Neural crest cell (in vitro differentiated cells): ENCODE data around the gene NOS1AP. TPM values are rescaled to one million over a fixed set of nuclear protein-coding genes. Genes with fewer than 3 reads are reported as not detected.

Experiments used
- DNase-seq: peaks from one replicate; pipeline ENCODE4 v3.0.0; 2021; ENCODE audit warnings: low read depth, mixed read lengths, low spot score
- H3K27ac Mint-ChIP-seq: one replicate; pipeline ENCODE4 v1.8.0; 2021; ENCODE audit warnings: mild to moderate bottlenecking, mixed read lengths; ENCODE audit not compliant: unreplicated experiment
- H3K27me3 Mint-ChIP-seq: 2 replicates; pipeline ENCODE4 v1.8.0; 2021; ENCODE audit warnings: low read depth, mild to moderate bottlenecking, mixed read lengths
- H3K36me3 Mint-ChIP-seq: 2 replicates; pipeline ENCODE4 v1.8.0; 2021; ENCODE audit warnings: low read depth, mild to moderate bottlenecking, mixed read lengths
- H3K4me1 Mint-ChIP-seq: 2 replicates; pipeline ENCODE4 v1.8.0; 2021; ENCODE audit warnings: mixed read lengths
- H3K4me3 Mint-ChIP-seq: one replicate; pipeline ENCODE4 v1.8.0; 2021; ENCODE audit warnings: mild to moderate bottlenecking, mixed read lengths
- H3K9me3 Mint-ChIP-seq: 2 replicates; pipeline ENCODE4 v1.8.0; 2021; ENCODE audit warnings: mixed read lengths
- total RNA-seq: library from RNA; stranded (reverse); gene quantifications from 2 replicates; pipeline ENCODE4 v1.2.1, GENCODE V29; 2021
- TF ChIP-seq, protein P1 (sequence below): fragments of 200-600 bp; sonication (generic); conservative IDR thresholded peaks from 2 replicates; pipeline ENCODE4 v1.5.0; 2021; ENCODE audit warnings: antibody characterized with exemption, mild to moderate bottlenecking

NOS1AP gene
- total RNA-seq, 1 donor from 2014 or later, result 7.0 TPM

DNA sequence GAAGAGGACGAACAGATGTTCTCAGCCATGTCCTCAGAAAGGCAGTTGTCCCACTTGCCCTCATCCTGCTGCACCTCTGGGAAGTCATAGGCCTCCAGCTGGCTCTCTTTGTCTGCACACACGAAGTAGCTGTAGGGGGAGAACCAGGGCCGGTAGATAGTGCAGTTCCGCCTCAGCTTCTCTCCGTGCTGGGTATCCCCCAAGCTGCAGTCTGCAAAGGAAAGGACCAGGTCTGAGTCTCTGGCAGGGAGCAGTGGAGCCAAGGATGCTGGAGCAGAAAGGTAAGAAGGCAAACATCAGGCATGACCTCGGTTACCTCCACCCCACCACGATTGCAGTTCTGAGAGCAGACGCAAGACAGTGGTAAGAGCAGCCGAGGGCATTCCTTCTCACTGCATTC is 304.9 kb downstream of the NOS1AP start:
- H3K27me3 Mint-ChIP-seq, result no peaks in the 10 kb centered on the region
- no peak for DNase-seq
- peak overlapping the region; percentile 35 for H3K27ac Mint-ChIP-seq
- TF ChIP-seq, protein P1, sequence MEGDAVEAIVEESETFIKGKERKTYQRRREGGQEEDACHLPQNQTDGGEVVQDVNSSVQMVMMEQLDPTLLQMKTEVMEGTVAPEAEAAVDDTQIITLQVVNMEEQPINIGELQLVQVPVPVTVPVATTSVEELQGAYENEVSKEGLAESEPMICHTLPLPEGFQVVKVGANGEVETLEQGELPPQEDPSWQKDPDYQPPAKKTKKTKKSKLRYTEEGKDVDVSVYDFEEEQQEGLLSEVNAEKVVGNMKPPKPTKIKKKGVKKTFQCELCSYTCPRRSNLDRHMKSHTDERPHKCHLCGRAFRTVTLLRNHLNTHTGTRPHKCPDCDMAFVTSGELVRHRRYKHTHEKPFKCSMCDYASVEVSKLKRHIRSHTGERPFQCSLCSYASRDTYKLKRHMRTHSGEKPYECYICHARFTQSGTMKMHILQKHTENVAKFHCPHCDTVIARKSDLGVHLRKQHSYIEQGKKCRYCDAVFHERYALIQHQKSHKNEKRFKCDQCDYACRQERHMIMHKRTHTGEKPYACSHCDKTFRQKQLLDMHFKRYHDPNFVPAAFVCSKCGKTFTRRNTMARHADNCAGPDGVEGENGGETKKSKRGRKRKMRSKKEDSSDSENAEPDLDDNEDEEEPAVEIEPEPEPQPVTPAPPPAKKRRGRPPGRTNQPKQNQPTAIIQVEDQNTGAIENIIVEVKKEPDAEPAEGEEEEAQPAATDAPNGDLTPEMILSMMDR, result no peak
- H3K36me3 Mint-ChIP-seq, result no peaks in the 10 kb centered on the region
- no peak overlapping the region for H3K4me3 Mint-ChIP-seq
- H3K9me3 Mint-ChIP-seq, result no peaks in the 10 kb centered on the region
- peaks cover 5% of the 10 kb centered on the region for H3K4me1 Mint-ChIP-seq

DNA sequence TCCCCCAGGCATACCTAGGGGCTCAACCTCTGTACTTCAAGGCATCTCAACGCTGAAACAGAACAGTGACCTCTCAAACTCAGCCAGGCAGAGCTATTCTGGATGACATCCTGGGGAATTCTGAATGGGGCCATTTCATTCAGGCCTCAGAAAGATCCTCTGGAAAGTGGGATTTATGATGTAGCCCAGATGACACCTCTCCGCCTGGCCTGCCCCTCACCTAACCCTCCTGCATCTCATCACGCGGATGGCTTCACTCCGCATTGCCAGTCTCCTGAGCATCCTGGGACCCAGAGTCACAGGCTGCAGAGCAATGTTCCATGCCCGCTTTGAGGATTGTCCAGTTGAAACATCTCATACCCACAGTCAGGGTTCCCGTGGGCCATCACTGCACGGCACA is 306.0 kb downstream of the NOS1AP start:
- no peak for DNase-seq
- Mint-ChIP-seq H3K9me3 (no peaks in the 10 kb centered on the region), H3K27me3 (no peaks in the 10 kb centered on the region), H3K36me3 (no peaks in the 10 kb centered on the region), H3K4me3 (no peak overlapping the region), H3K4me1 (peaks cover 5% of the 10 kb centered on the region), H3K27ac (no peak overlapping the region)
- TF ChIP-seq, protein P1, result no peak

DNA sequence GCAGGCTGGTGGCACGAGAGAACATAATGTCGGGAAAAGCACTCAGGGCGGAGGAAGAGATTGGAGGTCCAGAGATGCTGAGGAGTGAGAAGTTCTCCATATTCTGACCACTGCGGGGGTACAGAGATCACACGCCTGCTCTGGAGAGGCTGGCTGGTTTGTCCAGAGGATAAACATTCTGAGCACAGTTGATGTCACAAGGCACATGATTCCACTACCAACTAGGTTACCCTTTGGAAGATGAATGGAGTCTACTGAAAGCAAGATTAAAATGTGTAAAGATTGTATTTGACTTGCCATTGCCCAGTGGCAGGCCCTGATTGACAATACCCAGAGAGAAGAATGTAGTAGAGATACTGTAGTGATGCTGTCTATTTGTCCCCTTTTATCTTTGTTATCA is 307.2 kb downstream of the NOS1AP start, which contains the start of gene SPATA46:
TSS of gene SPATA46 (minus strand) at position 164 of the 400 bp plus-strand sequence. CDS start at position 100, 64 bp downstream.
- peaks cover 5% of the 10 kb centered on the region for H3K4me1 Mint-ChIP-seq
- no peak for DNase-seq
- no peak within 1 kb of the TSS for H3K27ac Mint-ChIP-seq
- H3K4me3 Mint-ChIP-seq, result no peak within 1 kb of the TSS
- no peaks in the 10 kb centered on the region for H3K27me3 Mint-ChIP-seq
- no peaks in the 10 kb centered on the region for H3K9me3 Mint-ChIP-seq
- TF ChIP-seq, protein P1, result no peak
- no peaks in the 10 kb centered on the region for H3K36me3 Mint-ChIP-seq

DNA sequence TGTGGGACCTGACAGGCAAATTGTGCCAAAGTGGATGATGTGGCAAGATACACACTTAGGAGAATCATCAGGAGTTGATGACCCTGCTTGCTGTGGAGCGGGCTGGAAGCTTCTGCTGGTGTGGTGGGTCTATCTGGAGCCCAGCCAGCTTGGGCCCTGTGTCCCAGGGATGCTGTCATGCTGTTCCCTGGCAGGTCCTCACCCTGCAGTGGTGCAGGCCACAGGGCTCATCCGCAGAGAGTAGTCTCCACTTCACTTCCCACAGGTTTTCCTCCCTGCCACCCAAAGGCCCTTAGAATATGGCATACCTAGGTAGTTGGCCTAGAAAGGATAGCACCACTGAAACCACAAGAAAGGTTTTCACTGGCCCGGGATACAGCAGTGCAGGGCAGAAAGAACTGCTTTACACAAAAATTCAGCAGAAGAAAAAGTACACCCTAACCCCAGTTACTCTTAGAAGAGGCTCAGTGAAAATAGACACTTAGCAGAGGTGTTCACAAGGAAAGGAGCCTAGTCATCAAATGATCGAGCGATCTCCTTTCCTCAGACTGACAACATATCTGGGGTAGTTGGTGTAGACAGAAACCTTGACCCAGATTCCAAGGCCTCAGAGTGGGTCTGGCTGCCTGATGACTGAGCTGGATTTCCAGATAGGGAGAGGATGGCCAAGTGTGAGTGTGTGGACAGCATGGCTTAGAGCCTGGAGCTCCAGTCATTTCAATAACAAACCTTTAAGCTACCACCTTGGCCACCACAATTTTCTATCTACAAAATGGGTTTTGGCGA is 310.8 kb downstream of the NOS1AP start:
- Mint-ChIP-seq H3K27ac (no peak overlapping the region), H3K4me1 (peaks cover 11% of the 10 kb centered on the region), H3K9me3 (no peaks in the 10 kb centered on the region), H3K27me3 (no peaks in the 10 kb centered on the region), H3K4me3 (no peak overlapping the region), H3K36me3 (no peaks in the 10 kb centered on the region)
- no peak for DNase-seq
- TF ChIP-seq, protein P1, result no peak

DNA sequence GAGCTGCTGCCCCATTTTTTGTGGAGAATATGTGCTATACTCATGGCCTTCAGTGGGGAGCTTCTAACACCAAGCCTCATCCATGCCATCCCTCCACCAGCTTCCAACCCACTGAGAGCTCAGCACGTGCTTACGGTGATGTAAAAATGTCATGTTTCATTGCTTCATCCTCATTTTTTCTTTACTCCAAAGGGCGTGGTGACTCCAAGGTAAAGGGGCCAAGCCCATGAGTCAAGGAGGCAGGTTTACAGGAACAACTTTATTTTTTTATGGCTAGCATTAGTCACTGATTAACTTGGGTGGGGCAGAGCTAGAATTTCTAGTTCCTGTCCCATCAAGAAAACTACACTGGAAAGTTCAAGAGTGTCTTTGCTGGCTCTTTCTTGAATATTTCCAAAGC is 311.9 kb downstream of the NOS1AP start, which contains the start of gene C1orf226:
TSS of gene C1orf226 (plus strand) at position 346 of the 400 bp plus-strand sequence. CDS start 174 bp downstream, outside the sequence.
- TF ChIP-seq, protein P1, result no peak
- Mint-ChIP-seq H3K4me3 (no peak within 1 kb of the TSS), H3K36me3 (no peaks in the 10 kb centered on the region), H3K27ac (no peak within 1 kb of the TSS), H3K4me1 (peaks cover 11% of the 10 kb centered on the region), H3K27me3 (no peaks in the 10 kb centered on the region), H3K9me3 (no peaks in the 10 kb centered on the region)
- no peak for DNase-seq
